ENCODE results near the gene MSL3B.

The MSL3B gene

GRCh38 chr2:233830111-233830802 is 37.9 kb downstream of the MSL3B start:
- TF ChIP-seq POLR2A (IDR thresholded peaks at IDR 0.05) = no peak
- DNase-seq (no peak), ATAC-seq (no peak)
- Histone ChIP-seq H3K27ac (no peak overlapping the region), H3K36me3 (no peaks in the 10 kb centered on the region), H3K4me1 (no peaks in the 10 kb centered on the region), H3K4me3 (no peak overlapping the region), H3K9me3 (no peaks in the 10 kb centered on the region), H3K27me3 (no peaks in the 10 kb centered on the region)
- intact Hi-C loops (cut with DNase I; ENCODE audit: low total_unique reads) (no loop called here), in situ Hi-C loops (cut with MboI; ENCODE audit: low sequenced_read_pairs in 4 of 4) (no loop called here)

GRCh38 chr2:233829193-233830110 is 38.7 kb downstream of the MSL3B start:
- intact Hi-C loops (cut with DNase I; ENCODE audit: low total_unique reads) (no loop called here), in situ Hi-C loops (cut with MboI; ENCODE audit: low sequenced_read_pairs in 4 of 4) (no loop called here)
- Histone ChIP-seq H3K36me3 (no peaks in the 10 kb centered on the region), H3K4me1 (no peaks in the 10 kb centered on the region), H3K27ac (no peak overlapping the region), H3K4me3 (no peak overlapping the region), H3K9me3 (no peaks in the 10 kb centered on the region), H3K27me3 (no peaks in the 10 kb centered on the region)
- ATAC-seq = no peak
- DNase-seq = no peak
- TF ChIP-seq CTCF (IDR thresholded peaks at IDR 0.05 in 4 of 5, conservative IDR thresholded peaks at IDR 0.05 in 1 of 5) = no peak
- TF ChIP-seq POLR2A (IDR thresholded peaks at IDR 0.05) = no peak

GRCh38 chr2:233828546-233829192 is 39.5 kb downstream of the MSL3B start:
- TF ChIP-seq POLR2A (IDR thresholded peaks at IDR 0.05) (no peak), CTCF (IDR thresholded peaks at IDR 0.05 in 4 of 5, conservative IDR thresholded peaks at IDR 0.05 in 1 of 5) (no peak)
- ATAC-seq = no peak
- intact Hi-C loops (cut with DNase I; ENCODE audit: low total_unique reads) (no loop called here), in situ Hi-C loops (cut with MboI; ENCODE audit: low sequenced_read_pairs in 4 of 4) (no loop called here)
- H3K4me1 ChIP-seq = no peaks in the 10 kb centered on the region
- H3K27ac ChIP-seq = no peak overlapping the region
- no peak for DNase-seq
- H3K4me3 ChIP-seq = no peak overlapping the region
- H3K9me3 ChIP-seq = no peaks in the 10 kb centered on the region
- H3K36me3 ChIP-seq = no peaks in the 10 kb centered on the region
- no peaks in the 10 kb centered on the region for H3K27me3 ChIP-seq

- Histone ChIP-seq H3K27me3 (no peaks in the 10 kb centered on the region), H3K27ac (no peak overlapping the region), H3K9me3 (no peaks in the 10 kb centered on the region), H3K36me3 (no peaks in the 10 kb centered on the region), H3K4me1 (no peaks in the 10 kb centered on the region), H3K4me3 (no peak overlapping the region)
- DNase-seq (no peak), ATAC-seq (no peak)
- intact Hi-C loops (cut with DNase I; ENCODE audit: low total_unique reads) (no loop called here), in situ Hi-C loops (cut with MboI; ENCODE audit: low sequenced_read_pairs in 4 of 4) (no loop called here)
- TF ChIP-seq CTCF (IDR thresholded peaks at IDR 0.05 in 4 of 5, conservative IDR thresholded peaks at IDR 0.05 in 1 of 5) (no peak), POLR2A (IDR thresholded peaks at IDR 0.05) (no peak)
These were observed 43.8 kb downstream of the MSL3B start for GRCh38 chr2:233824373-233824772.

- no peaks in the 10 kb centered on the region for H3K9me3 ChIP-seq
- ATAC-seq = no peak
- H3K4me1 ChIP-seq = no peaks in the 10 kb centered on the region
- H3K36me3 ChIP-seq = no peaks in the 10 kb centered on the region
- intact Hi-C loops (cut with DNase I; ENCODE audit: low total_unique reads) (no loop called here), in situ Hi-C loops (cut with MboI; ENCODE audit: low sequenced_read_pairs in 4 of 4) (no loop called here)
- no peak for TF ChIP-seq CTCF (IDR thresholded peaks at IDR 0.05 in 4 of 5, conservative IDR thresholded peaks at IDR 0.05 in 1 of 5)
- TF ChIP-seq POLR2A (IDR thresholded peaks at IDR 0.05) = no peak
- H3K27ac ChIP-seq = no peak overlapping the region
- no peak for DNase-seq
- no peak overlapping the region for H3K4me3 ChIP-seq
- no peaks in the 10 kb centered on the region for H3K27me3 ChIP-seq
These were observed 44.5 kb downstream of the MSL3B start for GRCh38 chr2:233823731-233824121.
